Natural killer cell treated with Interleukin-12 subunit alpha and Interleukin-12 subunit beta and Interleukin-15 and Interleukin-18, amount 100 ng/mL, for 72 hours (primary cell): ENCODE results near the gene ASTL. TPM values are rescaled to one million over a fixed set of nuclear protein-coding genes. Genes with fewer than 3 reads are reported as not detected.
A peak's percentile ranks its signal among the peaks of the same experiment; 100 is the strongest.

ENCODE experiments used
- ATAC-seq, 2 donors: fragments of 150-1000 bp; cut with Tn5 transposase in 1 of 2; sonication (Bioruptor Pico), chemical (Tn5 transposase) in 1 of 2; 2 replicates each; pipeline ENCODE4 v1.10.0; 2021
- DNase-seq: peaks from one replicate; pipeline ENCODE4 v3.0.0; 2022; ENCODE audit warnings: low spot score
- H3K27ac Mint-ChIP-seq, 2 donors: 1 replicate in 1 of 2; 2 replicates in 1 of 2; pipeline ENCODE4 v1.8.0; 2022; ENCODE audit warnings: mixed read lengths in 2 of 2, mild to moderate bottlenecking in 1 of 2, moderate library complexity in 1 of 2
- H3K27me3 Mint-ChIP-seq, 2 donors: 1 replicate in 1 of 2; 2 replicates in 1 of 2; pipeline ENCODE4 v1.8.0; 2022; ENCODE audit warnings: mixed read lengths in 2 of 2
- H3K36me3 Mint-ChIP-seq: one replicate; pipeline ENCODE4 v1.8.0; 2022; ENCODE audit warnings: mixed read lengths
- H3K4me1 Mint-ChIP-seq, 2 donors: 1 replicate in 1 of 2; 2 replicates in 1 of 2; pipeline ENCODE4 v1.8.0; 2022; ENCODE audit warnings: low read depth in 2 of 2, mixed read lengths in 2 of 2, mild to moderate bottlenecking in 1 of 2
- H3K4me3 Mint-ChIP-seq: one replicate; pipeline ENCODE4 v1.8.0; 2022; ENCODE audit warnings: mixed read lengths
- H3K9me3 Mint-ChIP-seq: 2 replicates; pipeline ENCODE4 v1.8.0; 2022; ENCODE audit warnings: mixed read lengths
- total RNA-seq, 2 donors: library from RNA; stranded (reverse); gene quantifications; one replicate each; pipeline ENCODE4 v1.2.3, GENCODE V29; 2022

The ASTL gene
- under 1 TPM in 1 of 2 donors, not detected in 1; 0.92 TPM for total RNA-seq

DNA sequence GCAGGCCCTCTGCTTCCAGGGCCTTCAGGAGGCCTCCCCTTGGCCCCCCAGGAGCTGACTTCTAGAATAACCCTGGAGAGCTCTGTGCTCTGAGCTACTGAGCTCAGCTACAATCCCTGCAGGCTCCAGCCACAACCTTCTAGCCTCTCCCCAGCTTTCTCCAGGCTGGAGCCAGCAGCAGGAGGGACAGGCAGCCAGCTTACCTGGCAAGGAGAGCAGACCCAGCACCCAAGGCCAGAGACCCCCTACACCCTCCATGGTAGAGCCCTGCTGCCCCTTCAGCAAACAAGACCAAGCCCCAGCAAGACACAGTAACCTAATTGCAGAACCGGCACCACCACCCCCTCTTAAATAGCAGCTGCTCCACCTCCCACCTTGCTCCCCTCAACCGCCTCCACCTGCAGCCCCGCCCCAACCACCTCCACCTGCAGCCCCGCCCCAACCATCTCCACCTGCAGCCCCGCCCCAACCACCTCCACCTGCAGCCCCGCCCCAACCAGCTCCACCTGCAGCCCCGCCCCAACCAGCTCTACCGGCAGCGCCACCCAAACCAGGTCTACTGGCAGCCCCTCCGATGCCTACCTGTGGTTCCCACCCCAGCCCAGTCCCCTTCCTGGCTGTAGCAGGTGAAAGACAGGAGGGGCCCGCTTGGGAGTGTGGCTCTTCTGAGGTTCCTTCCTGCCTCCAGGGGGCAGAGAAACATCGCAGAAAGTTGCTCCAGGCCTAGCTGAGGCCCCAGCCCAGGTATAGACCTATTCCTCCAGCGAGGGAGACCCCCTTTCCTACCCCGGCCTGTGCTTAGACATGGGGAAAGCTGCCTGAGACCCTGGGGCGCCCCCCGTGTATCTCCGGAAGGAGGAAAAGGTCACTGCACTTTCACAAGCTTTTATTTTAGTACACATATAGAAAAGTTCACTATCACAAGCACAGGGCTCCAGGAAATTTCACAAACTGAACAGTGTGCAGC, at the start of gene ASTL:
Gene ASTL (minus strand): TSS at position 324 of the 967 bp plus-strand sequence. CDS start 66 bp downstream, at position 258.
- no peak within 1 kb of the TSS for H3K4me3 Mint-ChIP-seq
- ATAC-seq (peak; percentile 48 to 67), DNase-seq (no peak)
- H3K27me3 Mint-ChIP-seq, result no peaks in the 10 kb centered on the region
- H3K27ac Mint-ChIP-seq, result peak within 1 kb of the TSS in 1 of 2 donors; percentile 77
- H3K9me3 Mint-ChIP-seq, result no peaks in the 10 kb centered on the region
- H3K4me1 Mint-ChIP-seq, result peaks cover 9 to 16% of the 10 kb centered on the region in 2 donors
- no peaks in the 10 kb centered on the region for H3K36me3 Mint-ChIP-seq

DNA sequence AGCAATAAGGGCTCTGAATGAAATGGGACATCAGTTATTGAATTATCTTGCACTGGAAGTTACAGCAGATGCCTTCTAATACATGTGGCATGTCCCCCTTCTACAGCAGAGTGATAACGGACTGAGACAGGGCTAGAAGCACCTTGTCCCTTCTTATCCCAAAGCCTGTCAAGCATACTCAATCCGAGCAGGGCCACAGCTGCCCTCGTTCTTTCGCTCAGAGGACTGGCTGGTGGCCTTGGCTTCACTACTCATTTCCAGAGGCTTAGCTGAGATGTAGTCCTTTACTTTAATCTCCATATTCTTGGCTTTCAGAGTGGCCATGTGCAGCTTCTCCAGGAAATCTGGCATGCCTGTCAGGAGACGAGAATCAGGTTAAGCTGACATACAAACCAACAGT, 48.3 kb upstream of the ASTL start:
- H3K4me3 Mint-ChIP-seq, result no peak overlapping the region
- H3K27me3 Mint-ChIP-seq, result no peaks in the 10 kb centered on the region
- H3K36me3 Mint-ChIP-seq, result peaks cover 26% of the 10 kb centered on the region
- no peaks in the 10 kb centered on the region for H3K9me3 Mint-ChIP-seq
- no peak for ATAC-seq
- H3K27ac Mint-ChIP-seq, result no peak overlapping the region
- peaks cover 6 to 16% of the 10 kb centered on the region in 2 donors for H3K4me1 Mint-ChIP-seq
- DNase-seq, result no peak

DNA sequence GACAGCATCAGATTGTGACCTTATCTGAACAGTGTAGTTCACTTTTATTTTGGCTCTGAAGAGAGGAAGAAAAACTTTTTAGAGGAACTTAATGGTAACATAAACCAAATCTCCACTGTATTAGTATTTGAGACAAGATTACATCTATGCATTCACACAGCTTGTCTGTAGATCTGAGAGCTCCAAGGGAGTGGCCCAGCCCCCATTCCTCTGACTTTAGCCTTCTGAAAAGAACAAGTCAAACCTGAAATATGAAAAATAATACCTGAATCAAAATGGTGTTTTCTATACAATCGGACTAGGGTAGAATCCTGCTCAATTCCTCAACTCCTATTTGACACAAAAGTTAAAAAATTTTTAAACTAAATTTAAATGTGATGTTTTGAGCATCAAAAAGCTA, 47.2 kb upstream of the ASTL start:
- ATAC-seq (no peak), DNase-seq (no peak)
- Mint-ChIP-seq H3K9me3 (no peaks in the 10 kb centered on the region), H3K4me1 (peaks cover 14 to 26% of the 10 kb centered on the region in 2 donors), H3K27ac (peak overlapping the region; percentile 26 to 52), H3K4me3 (no peak overlapping the region), H3K27me3 (no peaks in the 10 kb centered on the region), H3K36me3 (peaks cover 22% of the 10 kb centered on the region)

GRCh38 chr2:96184989-96185388, 46.7 kb upstream of the ASTL start:
- Mint-ChIP-seq H3K4me3 (no peak overlapping the region), H3K36me3 (peaks cover 22% of the 10 kb centered on the region), H3K27ac (peak overlapping the region; percentile 26 to 52), H3K27me3 (no peaks in the 10 kb centered on the region), H3K9me3 (no peaks in the 10 kb centered on the region), H3K4me1 (peaks cover 16 to 27% of the 10 kb centered on the region in 2 donors)
- DNase-seq (no peak), ATAC-seq (no peak)

DNA sequence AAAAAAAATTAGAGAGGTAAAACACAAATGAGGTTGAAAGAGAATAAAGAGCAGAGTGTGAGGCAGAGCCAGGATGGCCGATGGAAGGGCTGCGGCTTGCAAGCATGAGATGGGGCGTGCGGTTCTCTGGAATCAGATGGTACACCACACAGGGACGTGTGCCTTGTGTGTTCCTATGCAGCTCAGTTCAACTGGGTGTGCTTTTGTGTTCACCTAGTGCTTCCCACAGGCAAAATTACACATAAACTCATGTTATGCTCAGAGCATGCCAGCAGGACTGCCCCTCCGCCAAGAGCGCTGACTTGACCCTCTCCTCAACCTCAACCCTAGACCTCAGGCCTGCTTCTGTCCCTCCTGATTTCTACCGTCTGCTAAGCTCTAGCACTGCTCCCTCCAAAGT, 45.9 kb upstream of the ASTL start:
- peaks cover 22% of the 10 kb centered on the region for H3K36me3 Mint-ChIP-seq
- no peak overlapping the region for H3K4me3 Mint-ChIP-seq
- peaks cover 22 to 33% of the 10 kb centered on the region in 2 donors for H3K4me1 Mint-ChIP-seq
- H3K27ac Mint-ChIP-seq, result no peak overlapping the region
- no peaks in the 10 kb centered on the region for H3K9me3 Mint-ChIP-seq
- H3K27me3 Mint-ChIP-seq, result no peaks in the 10 kb centered on the region
- DNase-seq (no peak), ATAC-seq (no peak)

DNA sequence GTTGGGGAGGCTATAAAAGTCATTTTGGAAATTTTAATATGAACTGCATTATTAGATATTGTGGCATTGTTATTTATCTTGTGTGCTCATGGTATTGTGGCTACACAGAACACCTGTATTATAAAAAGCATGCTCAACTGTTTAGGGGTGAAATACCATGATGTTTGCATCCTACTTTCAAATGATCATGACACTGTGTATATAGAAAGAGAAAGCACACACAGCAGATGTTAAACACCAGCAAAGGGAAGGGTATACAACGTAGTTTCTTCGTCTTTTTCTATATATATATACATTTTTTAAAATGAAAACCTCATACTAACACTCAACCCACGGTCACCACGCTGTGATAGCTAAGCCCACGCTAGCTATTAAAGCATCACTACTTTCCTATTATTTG, 43.2 kb upstream of the ASTL start:
- Mint-ChIP-seq H3K36me3 (peaks cover 22% of the 10 kb centered on the region), H3K27ac (peak overlapping the region; percentile 0 to 3), H3K9me3 (no peaks in the 10 kb centered on the region), H3K4me3 (no peak overlapping the region), H3K4me1 (peaks cover 22 to 33% of the 10 kb centered on the region in 2 donors), H3K27me3 (no peaks in the 10 kb centered on the region)
- no peak for ATAC-seq
- no peak for DNase-seq

- peak; percentile 63 to 76 for ATAC-seq
- Mint-ChIP-seq H3K4me1 (peaks cover 22 to 31% of the 10 kb centered on the region in 2 donors), H3K27ac (peak overlapping the region in 1 of 2 donors; percentile 0), H3K9me3 (no peaks in the 10 kb centered on the region), H3K27me3 (no peaks in the 10 kb centered on the region), H3K4me3 (no peak overlapping the region), H3K36me3 (peaks cover 13% of the 10 kb centered on the region)
- no peak for DNase-seq
Observed at GRCh38 chr2:96180521-96180920, 42.2 kb upstream of the ASTL start.

DNA sequence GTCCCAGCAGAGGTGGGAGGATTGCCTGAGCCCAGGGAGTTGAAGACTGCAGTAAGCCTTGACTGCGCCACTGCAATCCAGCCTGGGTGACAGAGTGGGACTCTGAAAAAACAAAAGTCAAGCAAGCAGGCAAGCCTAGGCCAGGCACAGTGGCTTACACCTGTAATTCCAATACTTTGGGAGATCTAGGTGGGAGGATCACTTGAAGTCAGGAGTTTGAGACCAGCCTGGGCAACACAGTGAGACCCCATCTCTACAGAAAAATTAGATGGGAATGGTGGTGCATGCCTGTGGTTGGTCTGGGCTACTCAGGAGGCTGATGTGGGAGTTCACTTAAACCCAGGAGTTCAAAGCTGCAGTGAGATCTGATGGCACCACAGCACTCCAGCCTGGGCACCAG, 41.7 kb upstream of the ASTL start:
- Mint-ChIP-seq H3K27ac (peak overlapping the region in 1 of 2 donors; percentile 31), H3K27me3 (no peaks in the 10 kb centered on the region), H3K4me3 (no peak overlapping the region), H3K4me1 (peaks cover 22 to 26% of the 10 kb centered on the region in 2 donors), H3K36me3 (peaks cover 8% of the 10 kb centered on the region), H3K9me3 (no peaks in the 10 kb centered on the region)
- ATAC-seq (no peak), DNase-seq (no peak)

GRCh38 chr2:96176661-96177060, 38.4 kb upstream of the ASTL start:
- Mint-ChIP-seq H3K4me1 (peaks cover 25 to 30% of the 10 kb centered on the region in 2 donors), H3K9me3 (no peaks in the 10 kb centered on the region), H3K27me3 (no peaks in the 10 kb centered on the region), H3K27ac (no peak overlapping the region), H3K36me3 (no peaks in the 10 kb centered on the region), H3K4me3 (no peak overlapping the region)
- DNase-seq, result no peak
- no peak for ATAC-seq

DNA sequence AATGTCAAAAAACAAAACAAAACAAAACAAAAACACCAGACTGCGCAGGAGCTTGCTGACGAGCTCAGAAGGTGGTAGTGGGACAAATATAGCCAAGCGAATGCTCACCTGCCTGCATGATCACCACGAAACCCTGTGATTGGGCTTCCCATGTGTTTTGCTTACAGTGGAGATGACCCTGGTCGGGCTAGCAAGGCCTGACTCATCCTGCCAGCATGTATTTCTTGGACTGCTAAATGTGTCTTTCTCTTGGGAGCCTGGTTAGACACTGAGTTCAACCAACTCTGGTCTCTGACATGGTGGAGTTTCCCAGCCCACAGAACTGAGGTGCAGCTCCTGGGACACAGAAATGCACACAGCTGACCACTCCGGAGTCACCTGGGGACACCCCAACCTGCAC, 37.6 kb upstream of the ASTL start:
- Mint-ChIP-seq H3K36me3 (no peaks in the 10 kb centered on the region), H3K27me3 (no peaks in the 10 kb centered on the region), H3K27ac (no peak overlapping the region), H3K4me3 (no peak overlapping the region), H3K4me1 (peaks cover 20 to 23% of the 10 kb centered on the region in 2 donors), H3K9me3 (no peaks in the 10 kb centered on the region)
- DNase-seq (no peak), ATAC-seq (no peak)

DNA sequence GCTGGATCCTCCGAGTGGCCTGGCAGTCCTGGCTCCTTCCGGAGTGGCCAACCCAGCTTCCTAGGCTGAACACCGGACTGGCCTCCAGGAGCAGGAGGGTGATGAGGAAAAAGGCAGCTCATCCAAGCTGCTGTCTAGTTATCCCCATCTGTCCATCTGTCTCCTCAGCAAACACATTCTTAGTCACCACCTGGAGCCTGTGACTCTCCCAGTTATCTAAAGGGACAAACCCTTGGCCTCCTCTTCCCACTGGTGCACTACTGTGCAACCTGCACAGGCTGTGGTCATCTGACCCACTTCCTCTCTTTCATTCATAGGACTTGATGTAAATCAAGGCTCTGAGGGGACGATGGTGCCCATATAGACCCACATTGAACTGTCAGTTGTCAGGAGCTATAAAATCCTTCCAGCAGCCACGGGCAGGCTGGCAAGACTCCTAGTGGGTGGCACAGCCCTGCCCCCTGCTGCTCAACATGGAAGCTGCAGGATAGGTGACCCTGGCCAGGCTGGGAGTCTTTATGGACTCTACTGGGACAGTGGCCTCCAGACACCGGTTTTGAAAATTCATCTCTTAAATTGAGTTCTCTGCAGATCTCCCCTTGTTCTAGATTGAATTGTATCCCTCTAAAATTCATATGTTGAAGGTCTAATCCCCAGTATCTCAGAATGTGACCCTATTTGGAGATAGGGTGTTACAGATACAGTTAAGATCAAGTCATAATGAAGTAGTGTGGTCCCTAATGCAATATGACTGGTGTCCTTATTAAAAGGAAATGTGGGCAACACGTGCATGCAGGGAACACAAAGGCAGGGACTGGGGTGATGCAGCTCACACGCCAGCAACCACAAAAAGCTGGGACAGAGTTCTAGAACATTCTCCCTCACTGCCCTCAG, 36.2 kb upstream of the ASTL start:
- no peak overlapping the region for H3K4me3 Mint-ChIP-seq
- peaks cover 11 to 14% of the 10 kb centered on the region in 2 donors for H3K4me1 Mint-ChIP-seq
- DNase-seq (peak; percentile 85), ATAC-seq (peak; percentile 93)
- no peaks in the 10 kb centered on the region for H3K9me3 Mint-ChIP-seq
- H3K27me3 Mint-ChIP-seq, result no peaks in the 10 kb centered on the region
- H3K27ac Mint-ChIP-seq, result no peak overlapping the region
- no peaks in the 10 kb centered on the region for H3K36me3 Mint-ChIP-seq

- Mint-ChIP-seq H3K4me1 (peaks cover 15 to 19% of the 10 kb centered on the region in 2 donors), H3K9me3 (no peaks in the 10 kb centered on the region), H3K27ac (peak overlapping the region in 1 of 2 donors; percentile 13), H3K27me3 (no peaks in the 10 kb centered on the region), H3K4me3 (no peak overlapping the region), H3K36me3 (no peaks in the 10 kb centered on the region)
- ATAC-seq (no peak), DNase-seq (no peak)
Observed at GRCh38 chr2:96171831-96172230, 33.5 kb upstream of the ASTL start.

- Mint-ChIP-seq H3K4me3 (no peak overlapping the region), H3K27ac (no peak overlapping the region), H3K4me1 (peaks cover 15 to 19% of the 10 kb centered on the region in 2 donors), H3K9me3 (no peaks in the 10 kb centered on the region), H3K27me3 (no peaks in the 10 kb centered on the region), H3K36me3 (no peaks in the 10 kb centered on the region)
- DNase-seq, result no peak
- no peak for ATAC-seq
Observed at GRCh38 chr2:96170626-96171025, 32.3 kb upstream of the ASTL start.
